Type B pancreatic cell (in vitro differentiated cells): ENCODE results near the gene FCHSD2. TPM values are rescaled to one million over a fixed set of nuclear protein-coding genes. Genes with fewer than 3 reads are reported as not detected.
"Not testable (repeated sequence)": the region's sequence is repeated elsewhere in the genome, so short reads cannot be mapped to it uniquely, and the experiment has no call there.

Source experiments
- DNase-seq: peaks from one replicate; pipeline ENCODE4 v3.0.0; 2021; ENCODE audit warnings: mixed read lengths; ENCODE audit not compliant: unreplicated experiment; ENCODE audit errors: extremely low spot score
- H3K27ac Mint-ChIP-seq: 2 replicates; pipeline ENCODE4 v1.8.0; 2021; ENCODE audit warnings: mild to moderate bottlenecking, mixed read lengths
- H3K27me3 Mint-ChIP-seq: 2 replicates; pipeline ENCODE4 v1.8.0; 2021; ENCODE audit warnings: mixed read lengths
- H3K36me3 Mint-ChIP-seq: 2 replicates; pipeline ENCODE4 v1.8.0; 2021; ENCODE audit warnings: mixed read lengths
- H3K4me1 Mint-ChIP-seq: one replicate; pipeline ENCODE4 v1.8.0; 2021; ENCODE audit warnings: mixed read lengths; ENCODE audit not compliant: unreplicated experiment
- H3K4me3 Mint-ChIP-seq: 2 replicates; pipeline ENCODE4 v1.8.0; 2021; ENCODE audit warnings: mild to moderate bottlenecking, mixed read lengths
- H3K9me3 Mint-ChIP-seq: 2 replicates; pipeline ENCODE4 v1.8.0; 2021; ENCODE audit warnings: mixed read lengths
- CTCF ChIP-seq: fragments of 200-600 bp; sonication (generic); conservative IDR thresholded peaks from 2 replicates; pipeline ENCODE4 v1.5.0; 2021; ENCODE audit warnings: antibody characterized with exemption, mild to moderate bottlenecking
- total RNA-seq: library from RNA; stranded (reverse); gene quantifications from 2 replicates; pipeline ENCODE4 v1.2.1, GENCODE V29; 2021; ENCODE audit warnings: low replicate concordance

The FCHSD2 gene
- total RNA-seq, 1 donor from 2014 or later = 30.8 TPM

- no peak for TF ChIP-seq CTCF
- no peak for DNase-seq
- Mint-ChIP-seq H3K4me3 (peak overlapping the region; percentile 92), H3K27ac (peak overlapping the region; percentile 92), H3K27me3 (no peaks in the 10 kb centered on the region), H3K9me3 (no peaks in the 10 kb centered on the region), H3K4me1 (peaks cover 19% of the 10 kb centered on the region), H3K36me3 (peaks cover 8% of the 10 kb centered on the region)
Observed at GRCh38 chr11:72812604-72812966, 329.5 kb downstream of the FCHSD2 start.

GRCh38 chr11:72811686-72812085 is 330.4 kb downstream of the FCHSD2 start:
- not testable (repeated sequence) for H3K36me3 Mint-ChIP-seq, H3K27ac Mint-ChIP-seq, H3K27me3 Mint-ChIP-seq, H3K9me3 Mint-ChIP-seq, DNase-seq
- peaks cover 23% of the 10 kb centered on the region for H3K4me1 Mint-ChIP-seq
- H3K4me3 Mint-ChIP-seq = peak overlapping the region; percentile 54

GRCh38 chr11:72808331-72808798 is 333.8 kb downstream of the FCHSD2 start:
- no peaks in the 10 kb centered on the region for H3K27me3 Mint-ChIP-seq
- no peak for DNase-seq
- peaks cover 8% of the 10 kb centered on the region for H3K36me3 Mint-ChIP-seq
- no peaks in the 10 kb centered on the region for H3K9me3 Mint-ChIP-seq
- no peak overlapping the region for H3K27ac Mint-ChIP-seq
- TF ChIP-seq CTCF = no peak
- no peak overlapping the region for H3K4me3 Mint-ChIP-seq
- peaks cover 23% of the 10 kb centered on the region for H3K4me1 Mint-ChIP-seq

GRCh38 chr11:72807792-72808191 is 334.3 kb downstream of the FCHSD2 start:
- H3K4me1 Mint-ChIP-seq = peaks cover 17% of the 10 kb centered on the region
- H3K4me3 Mint-ChIP-seq = no peak overlapping the region
- no peak for DNase-seq
- no peak for TF ChIP-seq CTCF
- H3K27me3 Mint-ChIP-seq = no peaks in the 10 kb centered on the region
- H3K36me3 Mint-ChIP-seq = peaks cover 8% of the 10 kb centered on the region
- no peaks in the 10 kb centered on the region for H3K9me3 Mint-ChIP-seq
- no peak overlapping the region for H3K27ac Mint-ChIP-seq

- TF ChIP-seq CTCF = no peak
- H3K4me1 Mint-ChIP-seq = peaks cover 13% of the 10 kb centered on the region
- no peak for DNase-seq
- H3K36me3 Mint-ChIP-seq = peaks cover 8% of the 10 kb centered on the region
- no peak overlapping the region for H3K4me3 Mint-ChIP-seq
- H3K27me3 Mint-ChIP-seq = no peaks in the 10 kb centered on the region
- H3K27ac Mint-ChIP-seq = no peak overlapping the region
- H3K9me3 Mint-ChIP-seq = no peaks in the 10 kb centered on the region
Observed at GRCh38 chr11:72807021-72807693, 335.0 kb downstream of the FCHSD2 start.

GRCh38 chr11:72806378-72806777 is 335.7 kb downstream of the FCHSD2 start:
- not testable (repeated sequence) for H3K27ac Mint-ChIP-seq, DNase-seq, H3K27me3 Mint-ChIP-seq, H3K36me3 Mint-ChIP-seq, H3K4me3 Mint-ChIP-seq, H3K9me3 Mint-ChIP-seq
- peaks cover 13% of the 10 kb centered on the region for H3K4me1 Mint-ChIP-seq

GRCh38 chr11:72805216-72805615 is 336.9 kb downstream of the FCHSD2 start:
- TF ChIP-seq CTCF = no peak

More at GRCh38 chr11:72805216-72805615, 336.9 kb downstream of the FCHSD2 start:
- no peak for DNase-seq
- Mint-ChIP-seq H3K9me3 (no peaks in the 10 kb centered on the region), H3K27me3 (no peaks in the 10 kb centered on the region), H3K27ac (no peak overlapping the region), H3K4me3 (no peak overlapping the region), H3K4me1 (peaks cover 13% of the 10 kb centered on the region), H3K36me3 (peaks cover 3% of the 10 kb centered on the region)
